ENCODE data around the gene ANKS1A. TPM values are rescaled to one million over a fixed set of nuclear protein-coding genes. Genes with fewer than 3 reads are reported as not detected.

Gene ANKS1A
- total RNA-seq, 4 donors from 2014 or later: 25.7 to 49.7 (median 28.1) TPM

DNA sequence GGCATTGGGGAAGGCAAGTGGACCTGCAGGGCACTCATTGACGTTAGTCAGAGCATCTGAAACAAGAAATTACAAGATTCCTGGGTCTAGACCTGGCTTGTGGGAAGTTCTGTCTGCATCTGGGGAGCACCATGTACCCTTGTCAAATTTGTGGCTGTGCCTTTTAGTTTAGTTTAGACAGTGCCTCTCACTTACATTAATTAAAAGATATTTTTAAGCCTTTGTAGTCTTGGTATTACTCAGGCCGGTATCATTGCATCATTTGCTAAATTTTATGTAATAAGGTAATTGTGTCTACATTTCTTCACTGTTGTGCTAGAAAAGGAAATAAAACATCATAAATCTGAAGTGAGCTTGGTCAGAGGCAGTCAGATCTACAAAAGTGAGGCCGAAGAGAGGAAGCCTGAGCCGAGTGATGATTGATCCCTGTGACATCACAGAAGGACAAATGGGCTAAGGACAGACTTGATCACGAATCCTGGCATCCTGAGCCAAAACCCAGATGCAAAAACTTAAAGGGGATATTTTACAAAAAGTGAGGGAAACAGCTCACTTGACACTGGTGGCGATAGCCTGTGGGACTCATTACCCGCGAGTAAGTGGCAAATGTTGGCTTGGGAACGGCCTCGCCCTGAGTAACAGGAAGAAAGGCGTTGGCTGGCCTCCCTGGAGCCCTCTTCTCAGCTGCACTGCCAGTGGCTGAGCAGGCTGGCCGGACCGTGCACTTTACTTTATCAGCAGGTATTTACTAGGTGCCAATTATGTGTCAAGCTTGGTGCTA lies 145.5 kb downstream of the ANKS1A start:
- TF ChIP-seq, protein P1, sequence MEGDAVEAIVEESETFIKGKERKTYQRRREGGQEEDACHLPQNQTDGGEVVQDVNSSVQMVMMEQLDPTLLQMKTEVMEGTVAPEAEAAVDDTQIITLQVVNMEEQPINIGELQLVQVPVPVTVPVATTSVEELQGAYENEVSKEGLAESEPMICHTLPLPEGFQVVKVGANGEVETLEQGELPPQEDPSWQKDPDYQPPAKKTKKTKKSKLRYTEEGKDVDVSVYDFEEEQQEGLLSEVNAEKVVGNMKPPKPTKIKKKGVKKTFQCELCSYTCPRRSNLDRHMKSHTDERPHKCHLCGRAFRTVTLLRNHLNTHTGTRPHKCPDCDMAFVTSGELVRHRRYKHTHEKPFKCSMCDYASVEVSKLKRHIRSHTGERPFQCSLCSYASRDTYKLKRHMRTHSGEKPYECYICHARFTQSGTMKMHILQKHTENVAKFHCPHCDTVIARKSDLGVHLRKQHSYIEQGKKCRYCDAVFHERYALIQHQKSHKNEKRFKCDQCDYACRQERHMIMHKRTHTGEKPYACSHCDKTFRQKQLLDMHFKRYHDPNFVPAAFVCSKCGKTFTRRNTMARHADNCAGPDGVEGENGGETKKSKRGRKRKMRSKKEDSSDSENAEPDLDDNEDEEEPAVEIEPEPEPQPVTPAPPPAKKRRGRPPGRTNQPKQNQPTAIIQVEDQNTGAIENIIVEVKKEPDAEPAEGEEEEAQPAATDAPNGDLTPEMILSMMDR (IDR thresholded peaks at IDR 0.05): no peak
- ATAC-seq (ENCODE audit: low FRiP score) (peak; percentile 60), DNase-seq (ENCODE audit: low spot score) (no peak)

DNA sequence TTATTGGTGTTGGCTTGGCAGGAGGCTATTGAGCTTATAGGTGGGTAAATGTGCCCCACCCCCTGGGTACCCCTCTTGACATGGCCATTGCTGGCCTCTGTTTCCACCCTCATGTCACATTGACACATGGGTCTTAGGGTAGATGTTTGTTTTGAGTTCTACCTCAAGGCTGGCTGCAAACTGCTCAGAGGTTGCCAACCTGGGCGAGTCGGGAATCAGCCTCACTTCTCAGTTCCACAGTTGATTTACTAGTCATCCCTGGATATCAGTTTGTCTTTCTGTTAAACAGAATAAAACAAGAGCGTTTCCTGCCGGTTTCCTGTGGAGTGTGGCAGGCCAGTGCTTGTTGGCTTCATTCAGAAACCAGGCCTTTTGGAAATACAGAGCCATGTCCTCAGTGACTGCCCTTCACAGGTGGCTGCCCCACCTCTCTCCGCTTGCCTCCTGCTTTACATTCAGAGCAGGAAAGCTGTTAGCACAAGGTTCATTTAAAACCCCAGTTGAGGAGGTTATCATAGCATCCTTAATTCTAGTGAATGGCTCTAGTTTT lies 146.5 kb downstream of the ANKS1A start:
- DNase-seq (ENCODE audit: low spot score) (no peak), ATAC-seq (ENCODE audit: low FRiP score) (no peak)
- TF ChIP-seq, protein P1 (IDR thresholded peaks at IDR 0.05): no peak

DNA sequence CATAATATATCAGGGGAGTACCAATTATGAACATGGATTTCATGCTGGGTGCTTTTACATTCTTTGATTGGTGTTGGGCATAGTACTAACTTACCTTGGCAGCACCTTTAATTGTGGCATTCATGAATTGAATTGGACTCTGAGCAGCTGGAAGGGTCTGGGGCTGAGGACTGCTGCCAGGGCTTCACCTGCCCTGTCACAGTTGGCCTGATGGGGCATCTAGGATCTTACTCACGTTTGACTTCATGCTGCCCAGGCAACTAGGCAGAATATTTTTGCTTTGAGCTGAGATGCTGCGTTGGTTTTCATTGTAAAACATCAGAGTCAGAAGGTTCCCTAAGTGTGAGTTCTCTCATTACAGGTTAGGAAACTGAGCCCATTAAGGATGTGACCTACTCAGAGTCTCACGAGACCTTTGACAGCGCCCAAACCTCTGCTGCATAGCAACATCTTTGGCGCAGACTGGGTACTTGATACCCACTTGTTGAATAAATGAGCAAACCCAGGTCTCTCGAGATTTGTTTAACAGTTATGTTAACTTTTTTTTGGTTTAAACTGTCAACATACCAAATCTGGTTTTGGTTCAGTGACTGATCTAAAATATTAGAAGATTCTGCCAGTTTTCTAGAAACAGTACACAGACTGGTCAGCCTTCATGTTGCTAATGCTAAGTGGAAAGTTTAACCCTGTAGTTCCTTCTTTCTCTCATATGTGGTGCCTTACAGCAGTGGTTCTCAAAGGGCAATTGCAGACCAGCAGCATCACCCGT lies 147.2 kb downstream of the ANKS1A start:
- ATAC-seq (ENCODE audit: low FRiP score): no peak

DNA sequence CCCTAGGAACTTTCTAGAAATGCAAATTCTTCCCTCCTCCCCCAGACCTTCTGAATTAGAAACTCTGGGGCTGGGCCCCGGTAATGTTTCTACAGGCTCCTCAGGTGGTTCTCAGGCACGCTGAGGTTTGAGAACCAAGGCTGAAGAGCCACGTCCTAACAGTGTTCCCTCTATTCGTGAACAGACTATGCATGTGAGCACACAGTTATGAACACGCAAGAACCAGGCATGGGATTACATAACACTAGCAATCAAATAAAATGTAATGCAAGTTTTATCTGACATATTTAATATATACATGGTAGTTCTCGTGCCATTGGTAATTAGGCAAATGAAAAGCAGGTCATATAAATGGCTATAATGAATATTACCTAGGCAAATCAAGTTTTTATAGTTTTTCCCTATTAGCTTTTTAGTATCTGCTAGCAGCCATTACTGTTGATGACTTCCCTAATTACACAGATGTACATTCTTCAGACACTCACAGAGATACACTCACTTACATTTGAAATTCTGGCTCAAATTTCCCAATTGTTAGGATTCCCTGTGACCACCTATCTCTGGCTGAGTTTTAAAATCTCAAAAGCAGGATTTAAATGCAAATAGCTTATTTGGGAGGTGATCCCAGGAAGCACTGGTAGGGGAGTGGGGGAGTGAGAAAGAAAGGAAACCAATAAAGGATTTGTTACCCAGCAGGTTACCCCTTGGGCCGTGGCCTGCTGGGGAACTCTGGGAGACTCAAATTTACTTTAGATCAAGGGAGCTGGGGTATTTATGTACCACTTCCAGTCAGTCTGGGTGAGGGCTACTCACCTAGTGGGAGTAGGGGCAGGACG lies 148.0 kb downstream of the ANKS1A start:
- TF ChIP-seq, protein P1 (IDR thresholded peaks at IDR 0.05): no peak
- no peak for DNase-seq (ENCODE audit: low spot score)
- ATAC-seq (ENCODE audit: low FRiP score): no peak

More for the DNA sequence above, 147.2 kb downstream of the ANKS1A start:
- TF ChIP-seq, protein P1 (IDR thresholded peaks at IDR 0.05): no peak
- DNase-seq (ENCODE audit: low spot score): no peak

DNA sequence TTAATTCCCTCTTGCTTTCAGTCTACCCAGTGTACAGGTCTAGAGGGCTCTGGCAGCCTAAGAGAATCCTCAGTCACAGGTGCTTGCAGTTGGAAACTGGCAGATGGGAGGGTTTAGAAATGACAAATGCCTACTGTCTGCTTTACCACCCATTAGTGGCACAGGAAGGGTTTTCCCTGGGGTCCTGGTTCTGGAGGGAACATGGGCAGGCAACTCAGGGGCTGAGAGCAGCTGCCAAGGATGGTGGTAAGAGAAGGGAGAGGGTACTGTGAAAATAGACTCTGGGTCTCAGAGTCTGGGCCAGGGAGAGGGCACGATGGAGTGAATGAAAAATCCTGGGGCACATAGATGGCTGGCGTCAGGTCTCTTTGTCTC lies 148.6 kb downstream of the ANKS1A start:
- DNase-seq (ENCODE audit: low spot score) (no peak), ATAC-seq (ENCODE audit: low FRiP score) (no peak)
- TF ChIP-seq, protein P1 (IDR thresholded peaks at IDR 0.05): no peak

DNA sequence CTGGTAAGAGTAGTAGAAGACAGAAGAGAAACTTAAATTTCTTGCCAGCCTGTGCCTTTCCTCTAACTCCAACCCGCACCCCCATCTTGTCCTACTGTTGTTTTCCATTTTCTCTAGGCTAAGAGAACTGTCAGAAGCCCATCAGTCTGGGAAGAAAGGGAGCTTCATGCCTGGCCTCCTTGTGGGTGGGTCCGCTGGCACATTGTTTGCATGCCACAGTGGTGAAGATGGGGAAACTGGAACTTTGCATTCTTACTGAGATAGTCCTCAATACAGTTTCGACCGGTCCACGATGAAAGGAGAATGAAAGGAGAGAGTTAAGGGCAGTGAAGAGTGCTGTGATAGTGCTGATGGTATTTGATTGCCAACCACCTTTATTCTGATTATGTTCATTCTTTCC lies 149.0 kb downstream of the ANKS1A start:
- ATAC-seq (ENCODE audit: low FRiP score) (no peak), DNase-seq (ENCODE audit: low spot score) (no peak)
- TF ChIP-seq, protein P1 (IDR thresholded peaks at IDR 0.05): no peak
